Iris pigment epithelial cell (primary cell): Measurements from ENCODE around the gene SLC9A9.

ENCODE experiments used
- DNase-seq: peaks from one replicate; pipeline ENCODE4 v3.0.0-alpha.2; 2011; ENCODE audit warnings: low read depth

Gene SLC9A9

GRCh38 chr3:143597774-143598652, 250.3 kb downstream of the SLC9A9 start:
- DNase-seq, result no peak

- no peak for DNase-seq
Observed at GRCh38 chr3:143596957-143597642, 251.2 kb downstream of the SLC9A9 start.

- no peak for DNase-seq
Observed at GRCh38 chr3:143595456-143596077, 252.7 kb downstream of the SLC9A9 start.

GRCh38 chr3:143594206-143594605, 254.1 kb downstream of the SLC9A9 start:
- DNase-seq, result no peak

- no peak for DNase-seq
Observed at GRCh38 chr3:143590660-143591059, 257.6 kb downstream of the SLC9A9 start.

GRCh38 chr3:143586576-143586975, 261.7 kb downstream of the SLC9A9 start:
- peak; percentile 28 for DNase-seq

- DNase-seq, result no peak
Observed at GRCh38 chr3:143585720-143586456, 262.4 kb downstream of the SLC9A9 start.

GRCh38 chr3:143584474-143584873, 263.8 kb downstream of the SLC9A9 start:
- no peak for DNase-seq

GRCh38 chr3:143581972-143582722, 266.1 kb downstream of the SLC9A9 start:
- no peak for DNase-seq

GRCh38 chr3:143578810-143579435, 269.3 kb downstream of the SLC9A9 start:
- DNase-seq, result no peak

GRCh38 chr3:143576568-143577270, 271.5 kb downstream of the SLC9A9 start:
- DNase-seq, result no peak

- no peak for DNase-seq
Observed at GRCh38 chr3:143574933-143575332, 273.3 kb downstream of the SLC9A9 start.

- no peak for DNase-seq
Observed at GRCh38 chr3:143573610-143574303, 274.5 kb downstream of the SLC9A9 start.

GRCh38 chr3:143571548-143571947, 276.7 kb downstream of the SLC9A9 start:
- DNase-seq, result peak; percentile 39

- DNase-seq, result no peak
Observed at GRCh38 chr3:143567823-143568222, 280.4 kb downstream of the SLC9A9 start.

GRCh38 chr3:143565951-143566350, 282.3 kb downstream of the SLC9A9 start:
- peak; percentile 60 for DNase-seq

GRCh38 chr3:143563786-143564185, 284.5 kb downstream of the SLC9A9 start:
- DNase-seq, result no peak

- no peak for DNase-seq
Observed at GRCh38 chr3:143562789-143563188, 285.5 kb downstream of the SLC9A9 start.

- no peak for DNase-seq
Observed at GRCh38 chr3:143559296-143559695, 289.0 kb downstream of the SLC9A9 start.

- no peak for DNase-seq
Observed at GRCh38 chr3:143552851-143553250, 295.4 kb downstream of the SLC9A9 start.
